ENCODE data around the gene LRRFIP2. TPM values are rescaled to one million over a fixed set of nuclear protein-coding genes. Genes with fewer than 3 reads are reported as not detected.

The LRRFIP2 gene
- total and polyA plus RNA-seq, 2 of the 8 experiments (the other 6 are each of a cell fraction or from before 2014, with no cell fraction given) = 8.8 to 25.6 TPM

- TF ChIP-seq CHD7 (IDR thresholded peaks at IDR 0.05; ENCODE audit: insufficient replicate concordance, low read length) = no peak
- no peak for TF ChIP-seq BRCA1 (IDR thresholded peaks at IDR 0.05; ENCODE audit: low read depth, low read length)
- no peak for TF ChIP-seq TEAD4 (IDR thresholded peaks at IDR 0.05; ENCODE audit: low read depth, low read length)
These were observed 132.7 kb downstream of the LRRFIP2 start (continued) for GRCh38 chr3:37041546-37042195.
